ENCODE data around the gene PRPF40B.

The PRPF40B gene

DNA sequence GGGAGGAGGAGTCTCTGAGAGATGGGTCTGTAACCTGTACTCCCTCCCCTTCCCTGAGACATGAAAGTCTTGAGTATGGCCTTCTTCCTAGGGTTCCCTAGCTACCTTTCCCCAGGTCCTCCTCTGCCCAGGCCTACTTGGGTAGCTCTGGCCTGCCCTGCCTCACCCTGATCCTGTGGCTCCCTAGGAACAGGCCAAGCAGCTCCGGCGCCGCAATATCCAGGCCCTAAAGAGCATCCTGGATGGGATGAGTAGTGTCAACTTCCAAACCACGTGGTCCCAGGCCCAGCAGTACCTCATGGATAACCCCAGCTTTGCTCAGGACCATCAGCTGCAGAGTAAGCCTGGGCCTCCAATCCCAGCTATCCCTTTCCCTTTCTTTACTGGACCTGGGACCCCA is 12.3 kb downstream of the PRPF40B start:
- no peak for DNase-seq (ENCODE audit: low spot score)

DNA sequence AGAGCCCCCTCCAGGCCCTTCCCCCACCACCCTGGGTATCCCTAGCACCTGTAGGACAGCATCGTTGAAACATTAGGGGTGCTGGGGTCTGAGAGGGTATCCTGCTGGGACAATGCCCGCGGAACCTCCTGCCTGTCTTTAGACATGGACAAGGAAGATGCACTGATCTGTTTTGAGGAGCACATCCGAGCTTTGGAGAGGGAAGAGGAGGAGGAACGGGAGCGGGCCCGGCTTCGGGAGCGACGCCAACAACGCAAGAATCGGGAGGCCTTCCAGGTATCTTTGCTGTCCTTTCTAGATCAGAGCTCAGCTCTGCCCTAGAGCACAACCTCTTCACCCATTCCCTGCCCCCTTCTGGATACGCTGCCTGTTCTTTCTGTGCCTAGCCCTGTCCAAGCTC is 13.2 kb downstream of the PRPF40B start:
- DNase-seq (ENCODE audit: low spot score) = no peak

DNA sequence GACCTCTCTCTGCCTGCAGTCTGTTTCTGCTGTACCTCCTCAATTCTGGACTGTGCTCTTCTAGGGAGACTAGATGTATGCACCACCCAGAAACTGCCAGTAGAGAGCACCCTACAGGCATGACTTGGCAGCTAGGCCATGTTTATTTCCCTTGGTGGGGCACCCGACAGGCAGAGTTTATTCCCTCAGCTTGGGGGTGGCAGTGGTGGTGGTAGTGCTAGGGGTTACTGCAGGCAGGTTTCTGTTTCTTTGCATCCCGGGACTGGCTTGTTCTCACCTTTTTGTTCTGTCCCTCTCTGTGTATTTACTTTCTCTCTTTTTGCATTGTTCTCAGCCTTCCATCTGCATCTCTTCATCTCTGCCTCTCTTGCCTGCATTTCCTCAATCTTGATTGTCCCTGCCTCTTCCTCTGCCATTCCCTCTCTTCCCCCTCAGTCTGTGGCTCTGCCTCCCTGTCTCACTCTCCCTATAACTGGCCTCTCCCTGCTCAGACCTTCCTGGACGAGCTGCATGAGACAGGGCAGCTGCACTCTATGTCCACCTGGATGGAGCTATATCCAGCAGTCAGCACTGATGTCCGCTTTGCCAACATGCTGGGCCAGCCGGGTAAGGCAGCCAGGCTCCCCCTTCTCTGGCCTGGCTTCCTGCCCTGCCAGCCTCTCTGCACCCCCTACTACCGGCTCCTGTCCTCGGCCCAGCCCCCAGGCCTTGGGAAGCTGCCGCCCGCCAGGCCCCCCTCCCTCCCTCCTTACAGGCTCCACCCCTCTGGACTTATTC is 13.8 kb downstream of the PRPF40B start:
- peak; percentile 61 for DNase-seq (ENCODE audit: low spot score)

DNA sequence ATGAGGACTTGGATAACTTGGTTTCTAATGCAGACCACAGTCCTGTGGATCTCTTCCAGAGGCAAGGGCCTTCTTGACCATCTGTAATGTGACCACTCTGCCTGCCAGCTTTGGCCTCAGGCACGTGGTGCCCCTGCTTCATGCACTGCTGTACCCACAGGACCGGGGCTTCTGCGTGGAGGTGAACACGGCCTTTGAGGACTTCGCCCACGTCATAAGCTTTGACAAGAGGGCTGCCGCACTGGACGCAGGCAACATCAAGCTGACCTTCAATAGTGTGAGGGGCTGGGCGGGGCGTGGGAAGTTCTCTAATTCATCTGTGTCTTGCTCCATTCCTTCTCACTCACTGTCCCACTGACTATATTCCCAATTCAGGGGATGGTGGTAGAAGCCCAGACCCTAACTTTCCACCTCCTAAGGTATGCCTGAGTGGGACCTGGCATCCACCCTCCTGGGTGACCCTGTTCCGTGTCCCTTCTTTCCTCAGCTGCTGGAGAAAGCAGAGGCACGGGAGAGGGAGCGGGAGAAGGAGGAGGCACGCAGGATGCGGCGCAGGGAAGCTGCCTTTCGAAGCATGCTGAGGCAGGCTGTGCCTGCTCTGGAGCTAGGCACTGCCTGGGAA is 18.5 kb downstream of the PRPF40B start:
- no peak for DNase-seq (ENCODE audit: low spot score)

DNA sequence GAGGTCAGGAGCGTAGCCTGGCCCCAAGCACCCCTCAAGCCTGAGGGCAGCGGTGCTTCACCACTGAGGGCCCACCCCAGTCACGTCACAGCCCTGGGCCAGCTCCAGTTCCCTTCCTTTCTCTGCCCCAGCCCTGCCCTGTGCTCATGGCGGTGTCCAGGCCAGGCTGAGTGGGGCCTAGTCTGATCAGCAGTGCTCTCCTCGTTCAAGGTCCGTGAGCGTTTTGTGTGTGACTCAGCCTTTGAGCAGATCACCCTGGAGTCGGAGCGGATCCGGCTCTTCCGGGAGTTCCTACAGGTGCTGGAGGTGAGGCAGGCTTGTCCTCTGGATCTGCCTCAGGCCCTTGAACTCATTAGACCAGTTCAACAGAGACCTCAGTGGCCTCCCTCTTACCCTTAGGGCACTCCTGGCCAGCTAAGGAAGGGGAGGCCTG is 19.0 kb downstream of the PRPF40B start:
- DNase-seq (ENCODE audit: low spot score) = no peak

DNA sequence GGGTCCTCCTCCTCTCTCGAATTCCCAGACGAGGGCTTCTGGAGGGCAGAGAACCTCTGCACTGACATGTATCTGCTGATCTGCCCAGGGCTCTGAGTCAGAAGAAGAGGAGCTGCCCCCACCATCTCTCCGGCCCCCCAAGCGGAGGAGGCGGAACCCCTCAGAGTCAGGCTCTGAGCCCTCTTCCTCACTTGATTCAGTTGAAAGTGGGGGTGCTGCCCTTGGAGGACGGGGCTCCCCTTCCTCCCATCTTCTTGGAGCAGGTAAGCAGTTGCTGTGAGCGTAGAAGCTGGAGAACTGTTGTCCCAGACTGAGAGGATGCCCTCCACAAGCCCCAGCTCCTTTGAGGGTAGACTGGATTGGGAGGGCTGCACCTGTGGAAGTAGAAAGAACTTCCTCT is 19.8 kb downstream of the PRPF40B start:
- no peak for DNase-seq (ENCODE audit: low spot score)

DNA sequence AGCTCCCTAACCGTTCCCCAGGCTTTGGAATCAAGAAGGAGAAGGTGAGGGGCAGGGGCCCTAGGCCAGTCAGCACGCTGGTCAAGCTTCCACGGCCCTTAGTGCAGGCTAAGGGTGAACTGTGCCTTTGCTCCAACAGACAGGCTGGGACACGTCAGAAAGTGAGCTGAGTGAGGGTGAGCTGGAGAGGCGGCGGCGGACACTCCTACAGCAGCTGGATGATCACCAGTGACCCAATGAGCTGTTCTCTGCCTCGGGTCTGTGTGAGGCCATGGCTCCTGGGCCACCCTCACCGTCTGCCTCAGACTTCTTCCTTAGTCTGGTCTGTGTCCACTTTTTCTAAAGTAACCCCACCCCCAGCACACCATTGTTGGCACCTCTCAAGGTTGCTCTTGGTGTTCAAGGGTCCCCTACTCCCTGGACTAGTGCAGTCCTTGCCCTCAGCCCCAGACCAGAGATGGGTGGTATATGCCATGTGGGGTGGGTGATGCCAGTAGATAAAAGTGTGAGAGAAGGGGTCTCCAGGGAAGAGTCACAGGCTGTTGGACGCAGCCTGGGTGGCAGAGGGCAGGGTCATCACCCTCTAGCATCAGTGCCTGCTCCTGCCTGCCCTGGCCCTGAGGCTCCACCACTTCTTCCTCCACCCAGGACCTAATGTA is 20.7 kb downstream of the PRPF40B start:
- DNase-seq (ENCODE audit: low spot score) = no peak

DNA sequence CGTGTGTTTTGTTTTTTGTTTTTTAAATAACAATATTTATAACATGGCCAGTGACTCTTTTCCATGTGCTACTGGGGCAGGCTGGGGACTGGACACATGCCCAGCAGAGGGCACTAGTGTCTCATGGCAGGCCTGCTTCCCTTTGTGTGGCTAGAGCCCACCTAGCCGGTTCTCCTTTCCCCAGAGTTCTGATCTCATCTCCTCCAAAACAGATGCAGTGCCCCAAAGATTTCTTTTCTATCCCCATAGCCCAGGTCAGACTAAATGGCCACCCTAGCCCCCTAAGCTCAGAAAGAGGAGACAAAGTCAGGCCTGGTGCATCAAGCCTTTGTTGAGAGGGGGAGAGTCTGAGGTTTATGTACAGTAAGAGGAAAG is 21.2 kb downstream of the PRPF40B start:
- DNase-seq (ENCODE audit: low spot score) = peak; percentile 76

DNA sequence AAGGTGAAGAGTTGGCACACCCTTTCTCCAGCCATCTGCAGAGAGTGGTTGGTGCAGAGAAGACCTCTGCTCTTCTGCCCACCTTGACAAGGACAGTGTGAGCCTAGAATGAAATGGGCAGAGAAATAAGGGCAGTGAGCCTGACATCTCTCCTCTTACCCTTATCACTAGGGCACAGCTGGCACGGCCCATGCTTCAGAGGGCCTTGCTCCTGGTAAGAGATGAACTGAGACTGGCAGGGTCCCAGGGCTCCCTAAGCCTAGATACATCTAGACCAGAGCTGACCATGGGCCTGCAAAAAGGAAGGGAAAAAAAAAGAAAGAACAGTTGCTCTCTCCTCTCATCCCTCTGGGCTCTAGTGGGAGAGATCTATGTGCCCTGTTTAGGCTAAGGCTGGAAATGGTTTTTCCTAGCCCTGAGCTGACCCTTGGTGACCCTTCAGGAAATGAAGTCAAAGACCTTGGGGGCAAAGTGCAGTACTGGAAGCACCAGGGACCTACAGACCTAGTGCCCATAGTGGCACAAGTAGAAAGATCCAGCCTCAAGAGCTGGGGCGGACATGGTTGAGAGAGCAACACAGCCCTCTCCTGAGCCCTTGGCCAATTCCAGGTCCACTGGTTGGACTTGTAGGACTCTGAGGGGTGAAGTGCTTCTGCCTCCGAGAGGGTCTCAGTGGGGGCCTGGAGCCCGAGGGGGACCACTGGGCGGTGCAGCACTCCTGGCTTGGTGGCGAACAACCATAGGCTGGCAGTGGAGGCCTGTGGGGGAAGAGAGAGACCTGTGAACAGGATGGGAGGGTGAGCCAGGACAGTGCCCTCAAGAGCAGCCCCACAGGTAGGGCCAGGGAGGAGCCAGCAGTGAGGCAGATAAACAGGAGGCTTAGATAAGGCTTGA is 22.0 kb downstream of the PRPF40B start:
- DNase-seq (ENCODE audit: low spot score) = no peak

DNA sequence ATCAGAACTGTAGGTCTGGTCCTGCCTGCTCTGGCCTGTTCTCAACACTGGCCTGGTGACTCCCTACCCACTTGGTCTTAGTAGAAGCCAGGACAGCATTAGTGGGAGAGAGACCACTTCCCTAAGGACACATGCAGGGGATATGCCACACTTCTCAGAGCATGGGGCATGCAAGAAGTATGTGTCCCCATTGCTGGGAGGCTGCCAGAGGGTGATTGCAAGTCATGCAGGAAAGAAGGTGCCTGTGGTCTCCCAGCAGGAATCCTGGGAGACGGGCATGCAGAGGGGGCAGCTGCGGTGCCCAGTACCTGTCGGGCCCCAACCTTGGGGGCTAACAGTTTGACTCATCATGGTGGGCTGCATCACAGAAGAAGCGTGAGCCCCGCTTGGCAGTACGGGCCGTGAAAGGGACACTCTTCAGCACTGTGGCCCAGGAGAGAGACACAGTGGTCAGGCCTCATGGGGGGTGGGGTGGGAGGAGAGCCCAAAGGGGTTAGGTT is 23.0 kb downstream of the PRPF40B start:
- DNase-seq (ENCODE audit: low spot score) = no peak

DNA sequence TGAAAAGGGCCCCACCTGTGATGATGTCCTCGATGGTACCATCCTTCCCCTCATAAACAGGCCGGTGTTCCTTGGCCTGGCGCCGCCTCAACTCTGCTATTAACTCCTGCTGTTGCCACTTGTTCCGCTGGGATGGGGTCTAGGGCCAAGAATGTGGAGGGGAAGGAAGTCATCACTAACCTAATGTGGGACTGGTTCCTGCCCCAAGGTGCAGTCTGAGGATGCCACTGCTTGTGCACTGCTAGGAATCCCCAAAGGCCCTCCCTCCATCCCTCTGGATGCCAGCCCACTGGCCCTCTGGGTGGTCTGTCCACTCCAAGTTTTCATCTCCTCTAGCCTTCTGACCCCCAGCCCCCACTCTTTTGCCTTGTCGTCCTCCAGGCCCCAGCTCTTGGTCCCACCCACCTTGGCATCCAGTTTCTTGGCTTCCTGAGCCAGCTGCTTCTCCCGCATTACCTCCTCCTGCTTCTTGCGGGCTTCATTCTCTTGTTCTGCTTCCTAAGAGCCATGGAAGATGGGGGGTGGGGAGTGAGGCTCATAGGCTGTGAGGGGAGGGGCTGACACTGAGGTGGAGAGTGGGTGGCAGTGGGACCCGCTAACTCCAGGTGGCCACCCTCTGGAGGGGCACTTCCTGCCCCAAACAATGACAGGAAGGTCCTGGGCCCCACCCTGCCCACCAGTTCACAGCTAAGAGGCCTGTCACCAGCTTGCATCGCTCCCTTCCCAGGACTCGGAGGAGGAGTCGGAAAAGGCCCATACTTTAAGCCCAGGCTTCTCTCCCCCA is 23.7 kb downstream of the PRPF40B start:
- DNase-seq (ENCODE audit: low spot score) = no peak

DNA sequence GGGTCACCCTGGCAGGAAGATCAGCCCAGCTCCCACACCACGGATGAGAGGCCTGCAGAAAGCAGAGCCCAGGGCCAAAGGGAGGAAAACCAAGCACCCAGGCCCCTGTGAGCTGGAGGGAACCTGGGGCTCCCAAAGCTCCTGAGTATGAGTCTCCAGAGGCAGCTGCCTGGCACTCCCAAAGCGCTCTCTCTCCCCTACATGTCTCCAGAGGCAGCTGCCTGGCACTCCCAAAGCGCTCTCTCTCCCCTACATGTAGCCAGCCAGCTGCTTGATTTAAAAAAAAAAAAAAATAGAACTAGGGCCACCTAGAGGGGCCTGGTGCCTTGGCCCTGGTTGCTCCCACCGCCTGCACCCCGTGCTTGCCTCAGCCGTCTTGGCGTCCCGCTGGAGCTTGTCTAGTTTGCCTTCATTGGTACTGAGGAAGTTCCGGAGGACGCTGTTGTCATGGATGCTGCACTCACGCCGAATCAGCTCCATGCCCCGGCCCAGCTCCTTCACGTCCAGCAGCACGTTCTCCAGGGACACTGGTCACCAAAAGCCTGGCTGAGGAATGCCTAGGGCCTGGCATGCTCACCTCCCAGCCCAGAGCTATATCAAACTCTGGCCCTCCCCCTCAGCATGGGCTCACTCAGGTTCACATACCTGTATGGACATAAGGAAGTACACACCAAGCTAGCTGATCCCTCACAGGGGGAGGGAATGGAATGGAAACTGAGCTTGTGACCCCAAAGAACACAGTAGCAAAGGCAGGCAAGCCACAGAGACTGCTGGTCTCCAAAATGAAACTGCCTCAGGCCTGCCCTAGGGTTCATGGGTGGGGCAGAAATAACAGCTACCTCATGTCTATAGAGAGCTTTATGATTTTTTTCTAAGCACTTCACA is 24.7 kb downstream of the PRPF40B start:
- DNase-seq (ENCODE audit: low spot score) = no peak

DNA sequence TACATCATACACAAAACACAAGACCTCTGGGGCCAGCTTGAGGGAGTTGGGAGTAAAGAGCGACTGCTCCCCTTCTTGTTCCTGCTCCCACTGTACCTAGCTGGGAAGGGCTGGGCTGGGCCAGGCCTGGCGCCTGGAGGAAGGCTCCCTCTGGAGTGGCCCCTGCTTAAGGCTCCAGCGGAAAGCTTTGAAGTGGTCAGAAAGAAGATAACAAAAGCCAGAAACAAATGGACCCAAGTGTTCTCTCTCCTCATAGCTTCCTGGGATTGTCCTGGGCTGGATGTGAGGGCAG is 25.3 kb downstream of the PRPF40B start:
- DNase-seq (ENCODE audit: low spot score) = no peak

DNA sequence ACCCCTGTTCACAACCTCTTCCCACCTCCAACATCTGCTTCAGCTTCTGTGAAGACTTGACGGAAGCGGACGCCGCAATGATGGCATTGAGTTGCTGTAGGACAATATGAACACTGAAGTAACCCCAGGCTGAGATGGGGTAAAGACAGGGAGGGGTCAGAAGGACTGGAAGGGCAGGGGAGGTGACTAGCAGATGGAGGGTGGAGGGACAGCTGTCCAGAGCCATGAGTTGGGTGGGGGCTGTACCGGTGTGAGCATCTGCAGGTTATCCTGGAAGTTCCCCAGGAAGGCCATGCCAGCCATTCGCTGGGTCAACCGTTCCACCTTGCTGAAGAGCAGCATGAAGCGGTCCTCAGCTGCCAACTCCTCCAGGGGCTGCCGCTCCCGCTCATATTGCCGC is 26.1 kb downstream of the PRPF40B start:
- DNase-seq (ENCODE audit: low spot score) = no peak

DNA sequence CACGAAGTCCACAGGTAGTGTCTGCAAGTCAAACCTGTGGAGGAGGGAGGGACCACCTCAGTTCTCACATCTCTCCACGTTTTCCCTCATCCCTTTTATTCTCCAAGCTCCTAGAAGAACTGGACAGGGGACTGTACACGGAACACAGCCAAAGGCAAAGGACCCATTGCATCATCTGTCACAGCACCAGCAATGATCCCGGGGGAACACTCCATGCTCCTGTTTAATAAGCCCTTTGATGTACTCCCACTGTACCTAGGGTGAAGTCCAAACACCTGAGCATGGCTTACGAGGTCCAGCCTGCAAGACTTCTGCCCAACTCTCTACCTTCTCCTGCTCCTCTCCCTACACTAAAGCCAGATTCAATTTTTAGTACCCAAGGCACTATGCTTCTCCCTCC is 26.5 kb downstream of the PRPF40B start:
- DNase-seq (ENCODE audit: low spot score) = no peak

DNA sequence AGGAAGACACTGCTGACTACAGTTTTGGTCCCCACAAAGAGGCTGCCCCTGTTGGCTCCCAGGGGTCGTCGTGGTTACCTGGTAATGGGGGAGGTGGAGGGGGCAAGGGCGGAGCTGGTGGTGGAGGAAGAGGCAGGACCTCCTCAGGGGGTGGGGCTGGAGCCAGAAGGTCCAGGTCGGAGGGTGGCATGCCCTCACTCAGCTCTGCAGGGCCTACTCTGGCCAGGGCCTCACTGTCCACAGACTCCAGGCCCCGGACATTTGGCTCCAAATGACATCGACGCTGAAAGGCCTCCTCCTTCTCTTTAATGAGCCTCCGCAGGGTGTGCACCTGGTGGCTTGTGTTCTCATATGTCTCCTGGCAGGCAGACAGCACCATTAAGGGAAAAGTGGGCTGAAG is 28.5 kb downstream of the PRPF40B start:
- DNase-seq (ENCODE audit: low spot score) = no peak

DNA sequence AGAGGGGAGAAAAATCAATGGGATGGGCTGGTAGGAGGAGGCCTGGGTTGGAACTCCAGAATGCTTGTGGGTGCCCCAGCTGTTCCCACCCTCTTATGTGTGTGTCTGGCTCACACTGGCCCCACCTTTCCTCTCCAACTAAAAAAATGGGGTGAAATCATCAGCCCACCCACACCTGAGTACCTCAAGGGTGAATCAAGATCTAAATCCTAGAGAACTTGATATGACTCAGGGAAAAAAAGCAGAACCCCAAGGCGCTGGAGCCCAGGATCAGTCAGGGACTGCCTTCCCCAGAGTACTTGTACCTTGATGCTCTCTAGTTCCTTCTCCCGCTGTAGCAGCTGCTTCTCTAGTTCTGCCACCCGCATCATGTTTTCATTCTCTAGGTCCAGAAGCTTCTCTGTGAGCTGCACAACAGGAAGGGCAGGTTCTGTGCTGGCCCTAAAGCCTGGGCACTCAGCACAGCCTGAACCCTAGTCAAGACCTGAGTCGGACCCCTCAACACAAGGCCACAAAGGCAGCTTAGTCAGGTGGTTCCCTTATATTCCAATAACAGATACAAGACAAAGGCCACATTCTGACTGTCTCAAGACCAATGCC is 29.7 kb downstream of the PRPF40B start:
- DNase-seq (ENCODE audit: low spot score) = no peak

DNA sequence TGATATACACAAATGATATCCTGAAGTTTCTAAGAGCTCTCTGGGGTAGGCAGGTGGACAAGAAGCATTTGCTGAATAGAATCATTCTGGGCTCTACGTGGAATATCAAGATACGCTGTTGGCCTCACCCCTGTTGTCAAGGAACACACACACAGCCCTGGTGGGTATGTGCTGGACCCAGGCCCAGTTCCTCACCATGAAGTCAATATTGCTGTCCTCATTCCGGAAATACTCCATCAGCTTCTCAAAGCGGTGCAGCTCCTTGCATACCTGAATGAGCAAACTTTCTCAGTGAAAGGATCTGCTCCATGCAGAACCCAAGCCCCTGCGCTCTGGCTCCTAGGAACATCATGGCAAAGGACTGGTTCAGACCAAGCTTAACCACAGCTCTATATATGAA is 31.4 kb downstream of the PRPF40B start:
- DNase-seq (ENCODE audit: low spot score) = no peak

DNA sequence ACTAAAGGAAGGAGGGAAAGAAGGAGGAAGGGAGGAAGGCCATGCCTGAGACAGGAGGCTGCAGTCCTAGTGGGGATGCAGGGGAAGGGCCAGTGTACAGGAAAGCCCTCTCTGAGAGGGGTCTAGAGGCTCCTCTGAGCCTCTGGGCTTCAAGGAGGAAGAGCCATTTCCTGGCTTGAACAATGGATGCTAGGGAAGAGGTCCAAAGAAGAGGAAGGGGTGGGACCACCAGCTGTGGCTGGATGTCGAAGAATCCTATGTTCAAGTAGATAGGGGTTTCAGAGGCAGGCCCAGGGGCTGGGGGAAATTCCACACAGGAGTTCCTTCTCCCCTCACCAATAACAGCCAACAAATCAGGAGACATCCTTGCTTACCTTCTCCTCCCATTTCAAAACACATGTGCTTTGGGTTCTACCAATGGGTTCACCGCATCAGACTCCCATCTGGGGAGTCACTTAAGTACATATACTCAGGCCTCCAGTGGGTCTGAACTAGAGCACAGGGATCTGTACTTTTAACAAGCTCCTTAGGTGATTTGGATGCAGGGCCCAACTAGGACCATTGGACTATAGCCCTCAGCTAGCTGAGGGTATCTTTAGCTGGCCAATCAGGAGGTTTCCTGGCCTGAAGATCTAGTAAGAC is 32.4 kb downstream of the PRPF40B start:
- DNase-seq (ENCODE audit: low spot score) = no peak

DNA sequence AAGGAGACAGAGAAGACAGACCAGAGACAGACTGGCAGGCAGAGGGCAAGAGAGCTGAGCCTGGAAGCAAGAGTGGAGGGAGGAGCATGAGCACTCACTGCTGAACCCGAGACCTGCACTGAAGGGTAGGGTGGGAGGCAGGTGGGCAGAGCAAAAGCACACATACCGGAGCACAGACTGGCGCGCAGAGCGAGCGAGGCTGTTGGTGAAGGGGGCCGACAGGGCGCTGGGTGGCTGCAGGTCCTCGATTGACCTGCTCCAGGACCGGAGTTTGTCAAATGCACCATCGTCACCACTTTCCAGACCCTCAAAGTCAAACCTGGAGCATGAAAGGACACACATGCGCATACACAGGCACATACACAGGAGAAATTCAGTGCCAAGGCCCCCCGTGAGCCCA is 34.9 kb downstream of the PRPF40B start:
- no peak for DNase-seq (ENCODE audit: low spot score)

All from putamen (tissue), 1 donor.